Esophagus squamous epithelium (tissue), 4 donors: Measurements from ENCODE around the gene SH3GL2.

Source experiments
- CTCF ChIP-seq, 6 experiments: fragments of 450-650 bp in 4 of 6; fragments of 200-600 bp in 2 of 6; sonication (generic) in 2 of 6; IDR thresholded peaks; one replicate each; pipeline ENCODE4 v1.5.1; 2016 to 2019; ENCODE audit warnings: antibody characterized with exemption in 6 of 6, mild to moderate bottlenecking in 4 of 6, moderate library complexity in 4 of 6
- POLR2A ChIP-seq, 4 donors: fragments of 450-650 bp; IDR thresholded peaks; one replicate each; pipeline ENCODE4 v1.6.1; 2017; ENCODE audit warnings: antibody characterized with exemption in 4 of 4, mild to moderate bottlenecking in 4 of 4, moderate library complexity in 3 of 4

- no peak for TF ChIP-seq CTCF (IDR thresholded peaks at IDR 0.05)
- TF ChIP-seq POLR2A (IDR thresholded peaks at IDR 0.05) = no peak
Measured at GRCh38 chr9:17636349-17636748, 57.5 kb downstream of the SH3GL2 start.
